Kidney glomerular epithelial cell (primary cell): ENCODE data around the gene AGRP.

ENCODE experiments used
- DNase-seq: peaks from one replicate; lab custom pipeline; 2025; lab: John Stamatoyannopoulos, UW

AGRP gene

DNA sequence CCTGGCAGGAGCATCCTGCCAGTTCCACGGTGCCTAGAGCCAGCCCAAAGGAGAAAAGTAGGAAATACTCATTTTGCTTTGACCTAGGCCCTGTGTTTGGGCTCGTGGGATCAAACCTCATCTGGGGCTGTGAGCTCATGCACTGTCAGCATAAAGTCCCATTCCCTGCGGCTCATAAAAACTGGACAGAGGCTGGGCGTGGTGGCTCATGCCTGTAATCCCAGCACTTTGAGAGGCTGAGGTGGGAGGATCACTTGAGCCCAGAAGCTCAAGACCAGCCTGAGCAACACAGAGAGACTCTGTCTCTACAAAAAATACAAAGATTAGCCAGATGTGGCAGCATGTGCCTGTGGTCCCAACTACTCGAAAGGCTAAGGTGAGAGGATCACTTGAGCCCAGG lies 20.3 kb downstream of the AGRP start:
- no peak for DNase-seq

DNA sequence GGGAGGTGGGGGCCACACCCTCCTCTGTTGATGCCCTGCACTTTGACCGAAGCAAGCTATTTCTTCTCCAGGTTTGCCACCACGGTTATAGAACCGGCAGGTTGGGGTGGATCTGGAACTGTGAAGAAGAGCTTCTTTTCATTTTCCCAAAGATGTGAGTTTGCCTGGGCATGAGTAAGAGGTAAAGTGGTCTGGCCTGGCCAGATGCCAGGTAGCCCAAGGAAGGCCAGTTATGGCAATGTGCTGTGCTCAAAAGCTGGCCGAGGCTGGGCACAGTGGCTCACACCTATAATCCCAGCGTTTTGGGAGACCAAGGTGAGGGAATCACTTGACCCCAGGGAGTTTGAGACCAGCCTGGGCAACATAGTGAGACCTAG lies 21.1 kb downstream of the AGRP start:
- no peak for DNase-seq

DNA sequence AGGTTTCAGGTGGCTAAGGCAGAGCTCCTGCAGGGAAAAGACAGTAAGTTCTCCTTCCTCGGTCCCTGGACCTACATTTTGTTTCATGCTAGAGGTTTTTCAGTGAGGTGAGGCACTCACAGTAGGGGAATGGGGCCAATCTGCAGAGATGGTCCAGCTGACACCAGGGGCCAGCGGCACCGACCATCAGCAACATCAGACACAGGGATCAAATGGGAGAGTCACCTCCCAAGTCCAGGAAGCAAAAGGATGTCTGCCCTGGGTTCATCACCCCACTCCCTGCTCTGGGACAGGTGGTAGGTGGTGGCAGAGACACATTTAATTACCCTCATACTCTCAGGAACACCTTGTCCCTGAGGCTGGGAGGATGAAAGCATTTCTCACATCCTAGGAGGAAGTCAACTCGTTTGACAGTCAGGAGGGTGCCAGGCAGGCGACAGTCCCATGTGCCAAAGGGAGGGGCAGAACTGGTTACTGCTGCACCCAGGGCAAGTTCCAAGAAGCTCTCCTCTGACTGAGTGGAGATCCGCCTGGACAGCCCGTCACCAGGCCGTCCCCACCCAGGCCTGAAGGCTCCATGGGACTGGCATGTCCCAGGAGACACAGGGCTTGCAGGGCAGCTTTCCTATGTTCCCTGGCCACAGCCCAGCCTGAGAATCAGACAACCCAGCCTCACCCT lies 21.6 kb downstream of the AGRP start:
- no peak for DNase-seq

DNA sequence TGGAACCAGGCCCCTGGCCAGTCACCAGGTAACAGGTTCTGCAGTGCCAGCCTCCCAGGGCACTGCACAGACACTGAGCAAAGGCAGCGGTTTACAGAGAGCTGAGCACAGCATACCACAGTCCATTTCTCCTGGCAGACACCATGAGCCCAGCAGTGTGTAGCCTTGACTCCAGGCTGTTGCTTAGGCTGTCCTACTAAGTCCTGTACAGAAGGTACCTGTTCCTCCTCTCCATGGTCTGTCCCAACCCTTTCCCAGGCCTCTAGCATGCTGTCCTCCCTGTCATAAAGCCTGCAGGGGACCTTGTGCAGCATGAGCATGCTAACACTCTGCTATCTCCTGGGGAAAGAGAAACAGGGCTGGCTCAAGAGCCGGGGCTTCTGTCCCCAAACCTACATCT lies 22.4 kb downstream of the AGRP start:
- DNase-seq, result no peak

DNA sequence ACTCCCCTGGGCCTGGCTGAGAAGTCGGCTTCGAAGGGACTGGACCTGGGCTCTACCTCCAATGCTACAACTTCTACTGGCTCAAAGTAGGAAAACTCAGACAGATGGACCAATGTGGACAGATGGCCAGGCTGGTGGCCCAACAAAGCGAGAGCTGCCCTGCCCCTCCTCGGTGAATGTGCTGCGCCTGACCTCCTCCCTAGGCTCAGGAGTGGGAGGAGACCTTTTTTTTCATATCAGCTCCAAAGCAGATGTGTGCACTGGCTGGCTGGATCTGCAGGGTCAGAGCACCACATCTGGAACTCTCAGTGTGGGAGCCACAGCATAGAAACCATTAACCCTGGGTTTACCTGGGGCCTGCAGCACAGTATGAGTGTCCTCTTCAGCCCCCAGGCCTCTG lies 23.2 kb downstream of the AGRP start:
- no peak for DNase-seq

DNA sequence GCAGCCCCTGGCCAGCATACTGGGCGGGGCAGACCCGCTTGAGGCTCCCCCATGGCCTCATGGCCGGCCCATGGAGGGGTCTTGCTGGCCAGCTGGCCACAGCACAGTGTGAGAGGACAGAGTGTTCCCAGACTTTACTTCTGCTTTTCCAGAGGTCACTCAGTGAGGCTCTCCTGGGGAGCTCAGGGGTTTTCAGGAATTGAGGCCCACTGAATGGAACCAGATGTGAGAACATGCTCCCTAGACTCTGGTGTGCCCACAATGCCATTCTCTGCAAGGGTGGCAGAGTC lies 23.5 kb downstream of the AGRP start:
- no peak for DNase-seq

DNA sequence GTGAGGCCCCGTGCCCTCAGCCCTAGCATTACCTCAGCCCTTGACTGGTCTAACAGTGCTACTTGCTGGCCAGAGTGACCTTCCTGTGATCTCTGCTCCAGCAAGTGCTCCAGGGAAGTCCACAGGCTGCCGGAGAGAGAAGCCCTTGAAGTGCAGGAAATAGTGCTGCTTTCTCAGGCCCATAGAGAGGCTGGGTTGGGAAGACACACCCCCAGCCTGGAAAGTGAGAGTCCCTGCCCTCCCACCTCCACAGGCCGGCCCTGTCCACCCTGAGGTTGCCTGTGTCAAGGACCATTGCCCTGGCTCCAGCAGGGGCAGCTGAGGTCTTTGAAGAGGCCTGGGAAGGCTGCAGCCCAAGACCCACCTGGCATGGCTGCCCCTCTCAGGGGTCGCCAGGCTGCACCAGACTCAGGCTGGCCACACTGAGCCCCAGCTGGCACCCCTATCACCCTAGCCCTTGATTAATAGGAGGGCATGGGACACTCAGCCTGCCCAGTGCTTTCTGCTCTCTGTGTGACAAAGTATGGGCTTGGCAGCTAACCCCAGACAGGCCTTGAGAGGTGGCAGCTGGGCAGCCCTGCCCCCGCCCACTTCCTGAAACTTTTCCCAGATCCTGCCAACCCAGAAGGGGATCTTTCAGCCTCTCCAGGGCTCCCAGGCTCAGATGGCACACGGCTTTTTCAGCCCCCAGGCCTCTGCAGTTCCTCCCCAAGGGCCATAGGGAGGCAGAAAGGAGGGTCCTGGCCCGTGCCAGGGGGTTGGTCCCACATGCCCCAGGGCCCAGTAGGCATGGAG lies 24.1 kb downstream of the AGRP start:
- DNase-seq, result no peak

DNA sequence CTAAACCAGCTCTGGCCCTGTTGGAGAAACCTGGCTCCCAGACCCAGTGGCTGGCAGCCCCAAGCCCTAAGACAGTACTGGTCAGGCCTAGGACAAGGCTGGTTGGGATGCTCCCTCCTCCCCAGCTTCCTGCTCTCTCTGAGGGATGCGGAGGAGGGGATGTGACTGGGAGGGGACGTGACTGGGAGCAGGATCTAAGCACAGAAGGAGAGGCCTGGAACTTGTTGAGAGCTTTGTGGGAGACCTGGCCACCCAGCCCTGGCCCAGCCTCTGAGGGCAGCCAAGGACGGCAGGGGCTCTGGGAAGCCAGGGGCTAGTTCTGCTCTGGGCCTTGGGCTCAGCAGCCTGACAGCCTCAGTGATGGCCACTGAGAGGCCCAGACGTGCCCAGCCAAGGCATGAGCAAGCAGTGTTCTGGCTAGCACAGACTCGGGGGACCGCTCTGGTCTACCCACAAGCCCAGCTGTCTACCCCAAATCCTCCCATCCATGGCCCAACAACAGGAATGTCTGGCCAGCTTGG lies 25.2 kb downstream of the AGRP start:
- peak; percentile 30 for DNase-seq

DNA sequence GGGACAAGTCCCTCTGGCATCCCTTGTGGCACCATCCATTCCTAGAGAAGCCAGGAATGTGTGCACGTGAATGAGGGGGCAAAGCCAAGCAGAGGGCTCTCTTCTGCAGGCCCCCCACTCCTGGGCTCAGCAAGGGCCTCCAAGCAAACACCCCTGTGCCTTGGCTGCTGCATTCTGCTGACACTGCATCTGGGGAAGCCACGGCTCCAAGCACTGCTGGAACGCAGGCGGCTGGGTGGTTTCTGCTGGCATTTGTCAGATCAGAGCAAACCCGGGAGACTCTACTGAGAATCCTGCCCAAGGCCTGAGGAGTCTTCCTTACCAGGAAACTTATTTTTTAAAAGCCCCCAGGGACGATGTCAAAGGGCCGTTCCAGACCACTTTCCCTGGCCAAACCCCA lies 25.7 kb downstream of the AGRP start:
- DNase-seq, result no peak

DNA sequence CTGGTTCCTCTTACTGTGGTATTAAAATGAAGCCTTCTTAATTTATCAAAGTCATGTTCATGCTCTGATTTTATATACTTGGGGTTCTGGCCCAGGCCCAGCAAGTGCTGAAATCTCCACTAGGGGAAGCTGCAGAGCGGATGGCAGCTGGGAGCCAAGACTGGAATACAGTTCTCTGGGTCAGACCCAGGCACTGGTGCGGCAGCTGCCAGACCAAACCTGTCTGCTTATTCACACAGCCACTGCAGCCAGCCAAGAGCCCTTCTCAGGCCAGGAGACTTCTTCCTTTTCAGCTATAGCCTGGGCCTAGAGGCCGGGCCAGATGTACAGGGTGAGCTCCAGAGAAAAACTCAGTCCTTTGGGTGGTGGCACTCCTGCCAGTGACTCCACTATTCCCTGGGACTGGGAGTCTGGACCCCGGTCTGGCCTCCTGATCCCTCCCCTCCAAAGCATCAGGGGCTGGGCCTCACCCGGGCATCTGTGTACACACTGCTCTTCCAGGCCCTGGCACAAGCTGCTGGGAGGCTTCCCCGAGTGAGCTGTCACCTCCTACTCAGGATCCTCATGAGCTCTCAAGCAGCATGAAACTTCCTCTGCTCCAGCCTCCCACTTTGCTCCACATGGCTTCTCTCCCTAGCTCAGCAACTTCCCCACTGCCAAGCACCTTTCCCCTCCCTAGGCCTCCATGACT lies 26.8 kb downstream of the AGRP start:
- peak; percentile 29 for DNase-seq

DNA sequence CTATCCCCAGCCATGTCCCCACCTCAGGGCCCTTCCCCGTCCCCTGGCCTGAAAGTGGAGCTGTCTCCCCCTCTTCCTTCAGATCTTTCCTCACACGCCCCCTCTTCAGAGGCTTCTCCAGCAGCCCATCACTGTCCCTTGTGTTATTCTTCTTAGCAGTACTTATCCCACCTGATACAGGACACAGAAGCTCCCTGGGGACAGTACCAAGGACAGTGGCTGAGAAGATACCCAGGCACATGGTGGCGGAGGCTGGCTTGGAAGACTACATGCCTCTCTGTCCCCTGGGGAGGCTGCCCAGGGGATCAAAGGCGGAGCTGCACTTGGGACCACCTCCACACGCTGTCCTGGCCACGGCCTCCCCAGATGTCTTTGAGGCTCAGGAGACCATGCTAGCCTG lies 28.5 kb downstream of the AGRP start:
- no peak for DNase-seq

DNA sequence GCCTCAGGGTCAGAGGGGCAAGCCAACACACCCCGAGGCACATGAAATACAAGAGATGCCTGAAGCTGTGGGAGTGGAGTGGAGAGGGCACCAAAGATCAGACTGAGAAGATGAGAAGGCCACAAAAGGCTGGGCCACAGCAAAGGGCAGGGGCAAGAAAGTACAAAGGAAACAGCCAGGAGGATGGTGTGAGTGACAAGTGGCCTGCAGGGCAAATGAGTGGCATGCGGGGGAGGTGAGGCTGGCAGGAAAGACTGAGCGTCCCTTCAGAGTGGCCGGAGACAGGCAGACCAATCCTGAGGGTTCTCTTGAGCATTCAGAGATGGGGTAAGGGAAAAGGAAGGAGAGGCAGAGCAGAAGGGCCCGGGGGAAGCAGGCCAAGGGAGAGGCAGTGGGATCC lies 29.2 kb downstream of the AGRP start:
- no peak for DNase-seq

DNA sequence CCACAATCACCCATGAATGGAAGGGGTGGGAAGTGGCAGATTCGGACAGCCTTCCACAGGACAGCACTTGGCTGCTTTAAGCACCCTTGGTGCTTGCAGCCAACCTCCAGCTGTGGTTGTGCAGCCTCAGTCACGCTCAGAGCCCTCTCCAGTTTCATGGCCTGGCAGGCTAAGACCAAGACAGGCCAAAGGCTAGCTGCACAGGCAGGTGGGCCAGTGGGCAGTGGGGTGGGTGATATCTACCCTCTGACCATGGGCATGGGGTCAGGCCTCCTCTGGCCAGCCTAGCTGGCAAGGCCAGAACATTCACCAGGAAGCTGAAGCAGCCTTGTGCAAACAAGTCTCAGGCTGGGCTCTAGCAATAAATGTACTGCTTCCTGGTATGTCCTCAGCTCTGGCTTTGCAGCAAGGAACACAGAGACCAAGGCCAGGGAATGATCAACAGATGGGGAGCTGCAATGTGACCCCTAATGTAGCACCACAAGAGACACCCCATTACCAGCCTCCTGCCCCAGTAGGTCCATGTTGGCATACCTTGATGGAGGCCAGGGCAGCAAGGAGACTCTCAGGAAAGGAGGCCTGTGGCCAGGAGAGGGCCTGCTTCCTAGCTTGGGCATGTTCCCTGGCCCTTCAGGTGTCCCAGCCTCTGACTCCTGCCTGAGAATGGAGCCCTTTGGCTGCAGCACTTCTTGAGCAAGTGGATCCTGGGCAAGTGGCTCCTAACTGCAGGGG lies 31.5 kb downstream of the AGRP start:
- no peak for DNase-seq

DNA sequence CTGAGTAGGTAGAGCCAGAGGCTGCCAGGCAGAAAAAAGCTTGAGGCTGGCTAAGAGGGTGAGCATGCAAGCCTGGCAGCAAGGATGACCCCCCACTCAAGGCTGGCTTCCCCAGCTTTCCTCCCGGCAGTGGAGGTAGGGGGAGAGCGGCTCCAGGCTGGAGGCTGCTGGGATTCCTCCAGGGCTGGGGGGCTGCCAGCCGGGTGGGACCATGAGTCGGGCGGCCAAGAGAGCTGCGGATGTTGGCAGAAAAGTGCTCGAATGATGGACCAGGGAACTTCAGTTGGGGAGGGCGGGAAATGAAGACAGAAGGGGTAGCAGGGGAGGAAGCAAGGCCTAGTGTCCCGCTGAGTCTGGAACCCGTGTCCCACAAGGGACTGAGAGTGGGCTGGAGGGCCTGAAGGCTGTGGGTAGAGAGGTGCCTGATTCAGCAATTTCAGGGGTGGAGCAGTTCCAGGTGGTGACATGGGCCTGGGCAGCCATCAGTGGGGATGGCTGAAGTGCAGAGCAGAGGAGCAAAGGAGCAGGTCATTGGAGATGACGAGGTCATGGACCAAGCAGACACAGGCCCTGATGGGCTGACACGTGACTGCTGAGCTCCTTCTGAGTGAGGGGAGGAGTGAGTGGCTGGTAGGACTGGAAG lies 32.2 kb downstream of the AGRP start:
- DNase-seq, result no peak

DNA sequence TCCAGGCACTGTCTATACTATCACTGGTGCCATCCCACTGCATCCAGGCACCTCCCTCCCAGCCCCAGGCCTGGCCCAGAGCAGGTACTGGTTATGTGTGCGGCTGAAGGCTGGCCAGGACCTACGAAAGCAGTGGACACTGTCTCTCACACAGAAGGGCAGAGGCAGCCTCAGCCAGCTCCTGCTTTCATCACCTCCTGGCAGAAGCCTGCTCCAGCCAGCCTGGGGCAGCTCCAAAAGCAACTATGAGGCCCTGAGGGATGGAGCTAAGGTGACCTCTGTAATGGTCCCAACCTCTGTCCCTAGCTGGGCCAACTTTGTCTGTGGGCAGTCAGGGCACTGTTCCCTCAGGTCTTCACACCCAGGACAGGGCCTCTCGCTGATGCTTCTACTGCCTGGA lies 33.6 kb downstream of the AGRP start:
- DNase-seq, result no peak

DNA sequence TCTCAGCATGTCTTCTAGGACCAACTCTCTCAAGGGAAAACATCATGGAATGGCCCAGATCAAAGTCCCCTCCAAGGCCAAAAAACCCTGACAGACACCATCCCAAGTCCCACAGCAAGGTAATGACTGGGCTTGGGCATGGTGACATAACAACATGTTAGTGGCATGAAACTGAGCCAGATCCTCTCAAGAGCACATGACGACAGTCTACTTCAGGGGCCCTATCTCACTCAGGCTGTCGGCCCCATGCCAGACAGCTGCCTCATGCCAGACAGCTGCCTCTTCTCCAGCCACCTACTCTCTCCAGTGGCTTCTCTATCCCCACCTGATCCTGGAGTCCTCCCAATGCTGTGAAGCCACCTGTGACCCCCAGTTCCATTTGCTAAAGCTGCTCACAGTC lies 34.0 kb downstream of the AGRP start:
- DNase-seq, result no peak

DNA sequence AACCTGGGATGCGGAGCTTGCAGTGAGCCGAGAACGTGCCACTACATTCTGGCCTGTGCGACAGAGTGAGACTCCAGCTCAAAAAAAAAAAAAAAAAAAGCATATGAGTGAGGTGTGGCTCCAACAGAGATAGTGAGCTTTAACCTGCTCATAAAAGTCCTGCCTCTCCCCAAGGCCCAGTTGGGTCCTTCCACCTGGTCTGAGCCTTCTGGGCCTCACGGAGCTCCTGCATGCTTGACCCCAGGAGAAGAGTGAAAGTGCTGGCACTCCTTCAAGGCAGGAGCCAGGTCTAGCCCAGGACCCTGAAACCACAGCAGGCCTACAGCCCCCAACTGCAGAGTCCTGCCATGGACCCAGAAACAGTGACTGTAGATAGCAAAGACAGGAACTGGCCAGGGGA lies 34.8 kb downstream of the AGRP start:
- no peak for DNase-seq

DNA sequence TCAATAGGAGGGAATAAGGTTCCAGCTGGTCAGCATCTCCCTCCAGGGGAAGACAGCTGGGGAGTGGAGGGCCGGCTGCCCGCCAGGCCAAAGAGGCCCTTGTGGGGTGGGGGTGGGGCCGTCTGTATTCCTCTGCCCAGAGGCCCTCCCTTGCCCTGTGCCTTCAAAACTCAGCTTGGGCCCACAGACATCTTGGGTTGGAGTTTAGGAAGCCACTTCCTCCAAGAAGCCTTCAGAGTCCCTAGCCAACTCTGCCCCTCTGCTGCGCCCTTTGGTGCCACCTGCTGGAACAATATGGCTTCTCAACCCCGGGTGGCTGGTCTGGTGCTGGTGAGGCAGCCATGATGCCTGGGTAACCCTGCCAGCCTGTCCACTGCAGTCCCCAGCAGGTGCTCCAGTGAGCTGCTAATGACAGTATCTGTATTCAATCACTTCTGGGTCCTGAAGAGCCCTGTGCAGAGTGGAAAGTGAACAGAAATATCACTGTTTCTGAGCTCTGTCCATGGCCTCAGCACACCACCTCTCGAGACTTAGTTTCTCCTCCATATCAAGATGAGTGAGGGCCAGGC lies 35.8 kb downstream of the AGRP start:
- DNase-seq, result no peak

DNA sequence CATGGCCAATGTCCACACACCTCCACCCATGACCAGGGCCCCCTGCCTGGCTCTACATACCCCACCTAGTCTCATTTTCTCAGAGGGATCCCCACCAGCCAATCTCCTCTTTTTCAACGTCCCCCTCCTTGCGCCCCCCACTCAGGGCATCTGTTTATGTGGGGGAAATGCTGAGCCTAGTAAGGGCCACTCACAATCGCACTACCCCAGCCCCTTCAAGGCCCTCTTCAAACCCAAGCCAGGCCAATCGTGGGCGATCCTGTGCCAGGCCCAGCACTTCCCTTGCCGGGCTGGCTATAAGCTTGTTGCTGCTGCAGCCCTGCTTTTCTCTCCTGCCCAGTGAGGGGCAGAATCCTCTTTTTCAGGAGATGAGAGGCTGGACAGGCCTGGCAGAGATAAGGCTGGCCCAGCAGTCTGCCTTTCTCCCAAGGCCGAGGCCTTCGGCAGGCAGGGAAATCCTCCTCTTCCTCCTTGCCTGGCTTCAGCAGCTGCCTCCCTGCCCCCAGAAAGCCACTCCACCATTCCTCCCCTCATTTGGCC lies 36.3 kb downstream of the AGRP start:
- DNase-seq, result no peak

DNA sequence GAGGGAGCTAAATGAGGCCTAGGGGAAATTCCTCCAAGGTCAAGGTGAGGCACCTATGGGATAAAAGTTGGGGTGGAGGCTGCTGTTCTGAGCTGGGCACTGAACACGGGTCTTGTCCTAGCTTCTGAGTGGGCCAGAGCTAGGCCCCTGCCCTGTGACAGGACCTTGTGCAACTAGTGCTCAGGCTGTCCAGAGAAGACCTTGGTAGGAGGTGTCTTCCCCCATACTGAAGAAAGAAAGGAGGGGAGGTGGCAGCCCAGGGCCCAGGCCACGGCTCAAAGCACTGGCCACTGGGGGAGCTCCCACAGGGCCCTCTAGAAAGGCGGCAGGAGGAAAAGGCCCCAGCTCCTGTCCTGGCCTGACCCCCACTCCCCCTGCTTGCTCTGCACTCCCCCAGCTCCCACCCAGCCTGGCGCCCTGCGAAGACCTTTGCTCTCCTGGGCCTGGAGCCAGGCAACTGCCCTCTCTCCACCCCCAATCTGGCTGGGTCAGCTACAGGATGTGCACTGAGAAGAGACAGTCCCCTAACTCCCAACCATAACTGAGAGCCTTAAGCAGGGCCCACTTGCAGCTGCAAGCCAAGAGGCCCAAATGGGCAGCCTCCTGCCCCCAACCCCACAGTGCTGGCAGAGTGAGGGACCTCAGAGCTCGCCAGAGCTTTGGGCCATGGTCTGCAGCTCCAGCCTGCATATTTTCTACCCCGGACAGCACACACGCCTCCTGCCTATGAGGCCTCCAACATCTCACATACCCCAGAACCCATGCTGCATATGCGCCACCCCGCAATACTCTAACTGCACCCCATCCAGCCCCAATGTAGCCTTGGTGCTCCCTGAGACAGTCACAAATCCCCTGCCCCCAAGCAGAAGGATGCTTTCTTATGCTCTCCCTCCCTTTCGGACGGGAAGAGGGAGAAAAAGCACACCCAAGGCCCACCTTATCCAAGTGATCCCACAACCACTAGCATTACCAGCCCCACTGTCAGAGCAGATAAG lies 37.1 kb downstream of the AGRP start:
- DNase-seq, result no peak
